OCI-LY7 (cell line): ENCODE results near the gene LRRK1.

Source experiments
- EZH2phosphoT487 ChIP-seq: fragments of 200-600 bp; sonication (generic); IDR thresholded peaks from 2 replicates; pipeline ENCODE4 v1.6.1; 2018; ENCODE audit warnings: low read depth, borderline replicate concordance, mild to moderate bottlenecking, mixed run types, antibody characterized with exemption, low read length, moderate library complexity, mixed read lengths
- TF ChIP-seq, protein P1 (sequence below): fragments of 200-600 bp; sonication (generic); conservative IDR thresholded peaks from 2 replicates; pipeline ENCODE4 v1.5.1; 2014; ENCODE audit warnings: mild to moderate bottlenecking, antibody characterized with exemption, low read length, moderate library complexity, mixed read lengths

DNA sequence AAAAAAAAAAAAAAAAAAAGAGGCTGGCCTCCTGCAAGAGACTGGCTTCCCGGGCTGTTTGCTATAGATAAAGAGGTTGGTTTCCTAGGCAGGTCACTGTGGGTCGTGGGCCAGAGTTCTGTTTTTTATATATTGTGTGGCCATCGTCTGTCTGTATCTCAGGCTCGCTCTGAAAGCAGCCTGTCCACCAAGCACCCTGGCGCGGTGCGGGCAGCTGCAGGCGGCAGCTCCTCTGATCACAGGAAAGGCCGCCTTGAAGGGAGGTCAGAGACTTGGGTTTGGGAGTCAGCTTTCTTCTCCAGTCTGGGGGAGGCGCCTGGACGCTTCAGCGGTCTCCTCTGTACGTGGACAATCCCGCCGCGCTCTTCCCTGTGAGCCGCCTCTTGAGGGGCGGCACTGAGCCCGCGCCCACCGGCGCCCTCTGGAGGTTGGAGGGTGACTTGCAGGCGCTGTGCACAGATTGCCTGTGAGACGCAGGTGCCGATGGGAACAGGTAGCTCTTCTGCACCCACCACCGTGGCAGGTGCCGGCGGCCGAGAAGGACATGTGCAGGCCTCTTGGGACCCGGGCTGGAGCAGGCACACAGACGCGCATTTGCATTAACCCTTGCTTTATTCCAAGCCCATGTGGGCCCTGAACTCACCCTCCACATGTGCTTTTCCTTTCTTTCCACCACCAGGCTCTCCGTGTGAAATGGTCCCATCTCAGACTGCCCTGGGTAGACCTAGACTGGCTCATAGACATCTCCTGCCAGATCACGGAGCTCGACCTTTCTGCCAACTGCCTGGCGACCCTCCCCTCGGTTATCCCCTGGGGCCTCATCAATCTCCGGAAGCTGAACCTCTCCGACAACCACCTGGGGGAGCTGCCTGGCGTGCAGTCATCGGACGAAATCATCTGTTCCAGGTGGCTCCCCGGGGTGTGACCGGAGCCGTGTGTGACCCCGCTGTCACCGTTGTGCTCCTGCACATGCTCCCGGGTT lies 89.3 kb downstream of the LRRK1 start:
- TF ChIP-seq, protein P1, sequence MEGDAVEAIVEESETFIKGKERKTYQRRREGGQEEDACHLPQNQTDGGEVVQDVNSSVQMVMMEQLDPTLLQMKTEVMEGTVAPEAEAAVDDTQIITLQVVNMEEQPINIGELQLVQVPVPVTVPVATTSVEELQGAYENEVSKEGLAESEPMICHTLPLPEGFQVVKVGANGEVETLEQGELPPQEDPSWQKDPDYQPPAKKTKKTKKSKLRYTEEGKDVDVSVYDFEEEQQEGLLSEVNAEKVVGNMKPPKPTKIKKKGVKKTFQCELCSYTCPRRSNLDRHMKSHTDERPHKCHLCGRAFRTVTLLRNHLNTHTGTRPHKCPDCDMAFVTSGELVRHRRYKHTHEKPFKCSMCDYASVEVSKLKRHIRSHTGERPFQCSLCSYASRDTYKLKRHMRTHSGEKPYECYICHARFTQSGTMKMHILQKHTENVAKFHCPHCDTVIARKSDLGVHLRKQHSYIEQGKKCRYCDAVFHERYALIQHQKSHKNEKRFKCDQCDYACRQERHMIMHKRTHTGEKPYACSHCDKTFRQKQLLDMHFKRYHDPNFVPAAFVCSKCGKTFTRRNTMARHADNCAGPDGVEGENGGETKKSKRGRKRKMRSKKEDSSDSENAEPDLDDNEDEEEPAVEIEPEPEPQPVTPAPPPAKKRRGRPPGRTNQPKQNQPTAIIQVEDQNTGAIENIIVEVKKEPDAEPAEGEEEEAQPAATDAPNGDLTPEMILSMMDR = peak; percentile 91
- no peak for TF ChIP-seq EZH2phosphoT487
